GM10266 (cell line): Measurements from ENCODE around the gene SDR9C7.
A peak's percentile ranks its signal among the peaks of the same experiment; 100 is the strongest.
"Not testable (repeated sequence)": the region's sequence is repeated elsewhere in the genome, so short reads cannot be mapped to it uniquely, and the experiment has no call there.

Source experiments
- DNase-seq: peaks from one replicate; pipeline ENCODE4 v3.0.0; 2012; ENCODE audit errors: extremely low spot score
- CTCF ChIP-seq: IDR thresholded peaks from 2 replicates; pipeline ENCODE4 v1.5.1; 2012; ENCODE audit warnings: mild to moderate bottlenecking, low read depth; ENCODE audit not compliant: control insufficient read depth, insufficient read depth; ENCODE audit errors: missing control alignments

The SDR9C7 gene

GRCh38 chr12:56965124-56965523 lies 30.9 kb upstream of the SDR9C7 start:
- DNase-seq, result not testable (repeated sequence)

- DNase-seq, result not testable (repeated sequence)
Observed at GRCh38 chr12:56963557-56963956, 29.3 kb upstream of the SDR9C7 start.

GRCh38 chr12:56962247-56962646 lies 28.0 kb upstream of the SDR9C7 start:
- not testable (repeated sequence) for DNase-seq

- TF ChIP-seq CTCF, result no peak
- no peak for DNase-seq
Observed at GRCh38 chr12:56958422-56958821, 24.2 kb upstream of the SDR9C7 start.

- TF ChIP-seq CTCF, result no peak
- DNase-seq, result peak; percentile 2
Observed at GRCh38 chr12:56957229-56958052, 23.2 kb upstream of the SDR9C7 start, which contains the start of gene RDH16. Gene RDH16 (minus strand): TSS chr12:56957608. CDS start chr12:56957462, 146 bp downstream.

GRCh38 chr12:56955631-56956256 lies 21.5 kb upstream of the SDR9C7 start:
- no peak for TF ChIP-seq CTCF
- DNase-seq, result peak; percentile 8

GRCh38 chr12:56954958-56955355 lies 20.7 kb upstream of the SDR9C7 start:
- peak; percentile 4 for DNase-seq
- no peak for TF ChIP-seq CTCF

GRCh38 chr12:56954057-56954957 lies 20.1 kb upstream of the SDR9C7 start:
- peak; percentile 5 for DNase-seq
- TF ChIP-seq CTCF, result no peak
